Stimulated activated naive CD8-positive, alpha-beta T cell treated with anti-CD3 and anti-CD28 coated beads, Interleukin-15, Interleukin-2, amounts not matched to agents 100 U/mL and 50 U/mL, for 24 hours (primary cell): ENCODE results near the gene OR5D13.

Source experiments
- ATAC-seq: fragments of 150-1000 bp; cut with Tn5 transposase; one replicate; pipeline ENCODE4 v1.10.0; 2021
- DNase-seq: peaks from one replicate; pipeline ENCODE4 v3.0.0; 2021

OR5D13 gene

GRCh38 chr11:55773138-55773537 lies at the start of gene OR5D13:
OR5D13 (plus strand) TSS chr11:55773438; CDS start chr11:55773438, 0 bp downstream.
- DNase-seq (no peak), ATAC-seq (no peak)

GRCh38 chr11:55726715-55727324 lies 46.4 kb upstream of the OR5D13 start:
- ATAC-seq (no peak), DNase-seq (no peak)

- no peak for ATAC-seq
Observed at GRCh38 chr11:55732936-55733335, 40.3 kb upstream of the OR5D13 start.

GRCh38 chr11:55791606-55792005 lies 18.4 kb downstream of the OR5D13 start:
- no peak for ATAC-seq
- DNase-seq: no peak

More at GRCh38 chr11:55732936-55733335, 40.3 kb upstream of the OR5D13 start:
- no peak for DNase-seq

- ATAC-seq (no peak), DNase-seq (no peak)
Observed at GRCh38 chr11:55793321-55793720, 20.1 kb downstream of the OR5D13 start.

- DNase-seq: no peak
- ATAC-seq: no peak
Observed at GRCh38 chr11:55795256-55795655, 22.0 kb downstream of the OR5D13 start, which contains the start of gene OR5D14. OR5D14 (plus strand) TSS chr11:55795556; CDS start chr11:55795556, 0 bp downstream.

- DNase-seq (no peak), ATAC-seq (no peak)
Observed at GRCh38 chr11:55806248-55806647, 33.0 kb downstream of the OR5D13 start.

GRCh38 chr11:55811067-55811466 lies 37.8 kb downstream of the OR5D13 start, which contains the start of gene OR5L1:
OR5L1 (plus strand) TSS chr11:55811367; CDS start chr11:55811467, 100 bp downstream.
- DNase-seq (no peak), ATAC-seq (no peak)

GRCh38 chr11:55819330-55819729 lies 46.1 kb downstream of the OR5D13 start, which contains the start of gene OR5D18:
OR5D18 (plus strand) TSS chr11:55819630; CDS start chr11:55819630, 0 bp downstream.
- no peak for DNase-seq
- no peak for ATAC-seq
